Right atrium auricular region (tissue), 2 donors: ENCODE data around the gene GABBR2. TPM values are rescaled to one million over a fixed set of nuclear protein-coding genes. Genes with fewer than 3 reads are reported as not detected.

Experiments used
- DNase-seq: peaks from one replicate; pipeline ENCODE4 v3.0.0-alpha.2; 2019; ENCODE audit warnings: low spot score
- H3K27ac ChIP-seq, 2 donors: fragments of 200-600 bp; sonication (generic); 1 replicate in 1 of 2; 2 replicates in 1 of 2; pipeline ENCODE4 v1.5.1; 2016 to 2019
- H3K27me3 ChIP-seq, 2 donors: fragments of 200-600 bp; sonication (generic); one replicate each; pipeline versions ENCODE4 v1.5.1 to v1.6.0; 2017 to 2019
- H3K36me3 ChIP-seq: fragments of 200-600 bp; sonication (generic); one replicate; pipeline ENCODE4 v1.5.1; 2016
- H3K4me1 ChIP-seq, 2 donors: fragments of 200-600 bp; sonication (generic); one replicate each; pipeline versions ENCODE4 v1.5.1 to v1.6.0; 2017 to 2019
- H3K4me3 ChIP-seq, 2 donors: fragments of 200-600 bp; sonication (generic); 1 replicate in 1 of 2; 2 replicates in 1 of 2; pipeline ENCODE4 v1.5.1; 2017 to 2019; ENCODE audit warnings: mild to moderate bottlenecking in 1 of 2, moderate library complexity in 1 of 2
- H3K9me3 ChIP-seq, 2 donors: fragments of 200-600 bp; sonication (generic); one replicate each; pipeline ENCODE4 v1.5.1; 2019
- CTCF ChIP-seq, 2 donors: fragments of 200-600 bp; sonication (generic); IDR thresholded peaks; one replicate each; pipeline ENCODE4 v1.5.1; 2019; ENCODE audit warnings: antibody characterized with exemption in 2 of 2
- total RNA-seq, 2 donors: library from RNA; depleted of rRNA; stranded (reverse); fragments of >200 nt; gene quantifications; one replicate each; pipeline ENCODE4 v1.1.0, GENCODE V29; 2016

The GABBR2 gene
- total RNA-seq, 2 donors from 2014 or later: 0.22 TPM; not detected in 1

GRCh38 chr9:98706651-98707165 is 2.0 kb downstream of the GABBR2 start:
- Histone ChIP-seq H3K27me3 (peaks cover 3 to 19% of the 10 kb centered on the region in 2 donors), H3K27ac (no peak overlapping the region), H3K4me3 (no peak overlapping the region), H3K9me3 (no peaks in the 10 kb centered on the region), H3K36me3 (no peaks in the 10 kb centered on the region), H3K4me1 (peaks cover 0 to 24% of the 10 kb centered on the region in 2 donors)
- no peak for DNase-seq
- TF ChIP-seq CTCF (IDR thresholded peaks at IDR 0.05): no peak

GRCh38 chr9:98702835-98703380 is 5.8 kb downstream of the GABBR2 start:
- Histone ChIP-seq H3K4me3 (no peak overlapping the region), H3K27me3 (peaks cover 3% of the 10 kb centered on the region in 2 donors), H3K9me3 (no peaks in the 10 kb centered on the region), H3K36me3 (no peaks in the 10 kb centered on the region), H3K4me1 (peaks cover 0 to 13% of the 10 kb centered on the region in 2 donors), H3K27ac (no peak overlapping the region)
- DNase-seq: no peak
- TF ChIP-seq CTCF (IDR thresholded peaks at IDR 0.05): no peak

- H3K27ac ChIP-seq: no peak overlapping the region
- peaks cover 0 to 7% of the 10 kb centered on the region in 2 donors for H3K4me1 ChIP-seq
- DNase-seq: no peak
- no peak for TF ChIP-seq CTCF (IDR thresholded peaks at IDR 0.05)
- H3K36me3 ChIP-seq: no peaks in the 10 kb centered on the region
- no peak overlapping the region for H3K4me3 ChIP-seq
- no peaks in the 10 kb centered on the region for H3K9me3 ChIP-seq
- peaks cover 0 to 3% of the 10 kb centered on the region in 2 donors for H3K27me3 ChIP-seq
These were observed 6.4 kb downstream of the GABBR2 start for GRCh38 chr9:98702340-98702739.

- Histone ChIP-seq H3K9me3 (no peaks in the 10 kb centered on the region), H3K4me1 (no peaks in the 10 kb centered on the region), H3K27ac (no peak overlapping the region), H3K27me3 (peaks cover 0 to 3% of the 10 kb centered on the region in 2 donors), H3K36me3 (no peaks in the 10 kb centered on the region), H3K4me3 (no peak overlapping the region)
- TF ChIP-seq CTCF (IDR thresholded peaks at IDR 0.05): no peak
- no peak for DNase-seq
These were observed 7.2 kb downstream of the GABBR2 start for GRCh38 chr9:98701576-98701975.

GRCh38 chr9:98700801-98701200 is 7.9 kb downstream of the GABBR2 start:
- Histone ChIP-seq H3K36me3 (no peaks in the 10 kb centered on the region), H3K4me3 (no peak overlapping the region), H3K4me1 (no peaks in the 10 kb centered on the region), H3K27me3 (peaks cover 0 to 3% of the 10 kb centered on the region in 2 donors), H3K9me3 (no peaks in the 10 kb centered on the region), H3K27ac (no peak overlapping the region)
- TF ChIP-seq CTCF (IDR thresholded peaks at IDR 0.05): no peak
- DNase-seq: no peak

- no peak for TF ChIP-seq CTCF (IDR thresholded peaks at IDR 0.05)
- no peak overlapping the region for H3K27ac ChIP-seq
- H3K4me1 ChIP-seq: no peaks in the 10 kb centered on the region
- H3K9me3 ChIP-seq: no peaks in the 10 kb centered on the region
- DNase-seq: no peak
- H3K4me3 ChIP-seq: no peak overlapping the region
- no peaks in the 10 kb centered on the region for H3K36me3 ChIP-seq
- H3K27me3 ChIP-seq: no peaks in the 10 kb centered on the region
These were observed 9.9 kb downstream of the GABBR2 start for GRCh38 chr9:98698856-98699255.
